Dermis microvascular lymphatic vessel endothelial cell (primary cell): Measurements from ENCODE around the gene CEP41. TPM values are rescaled to one million over a fixed set of nuclear protein-coding genes. Genes with fewer than 3 reads are reported as not detected.

Experiments used
- DNase-seq, 2 donors: peaks; one replicate each; pipeline versions ENCODE4 v3.0.0 to v3.0.0-alpha.2; 2010; ENCODE audit warnings: low read depth in 2 of 2
- total RNA-seq: library from RNA; depleted of rRNA; stranded (reverse); fragments of >200 nt; gene quantifications from 2 replicates; pipeline ENCODE4 v1.2.1, GENCODE V29; 2014

Gene CEP41
- total RNA-seq, 1 donor from 2014 or later: 3.3 TPM

- peak in 1 of 2 donors; percentile 80 for DNase-seq
These were observed 19.8 kb downstream of the CEP41 start for GRCh38 chr7:130420943-130421578.

GRCh38 chr7:130419658-130420057, 21.2 kb downstream of the CEP41 start:
- no peak for DNase-seq

- DNase-seq: no peak
These were observed 22.5 kb downstream of the CEP41 start for GRCh38 chr7:130418306-130418705.

- DNase-seq: no peak
These were observed 23.6 kb downstream of the CEP41 start for GRCh38 chr7:130417213-130417612.

- no peak for DNase-seq
These were observed 25.8 kb downstream of the CEP41 start for GRCh38 chr7:130415006-130415405.

- DNase-seq: no peak
These were observed 27.6 kb downstream of the CEP41 start for GRCh38 chr7:130413201-130413600.

GRCh38 chr7:130410868-130411541, 29.8 kb downstream of the CEP41 start:
- no peak for DNase-seq

- no peak for DNase-seq
These were observed 31.1 kb downstream of the CEP41 start for GRCh38 chr7:130409712-130410072.

GRCh38 chr7:130409067-130409711, 31.6 kb downstream of the CEP41 start:
- DNase-seq: no peak

- no peak for DNase-seq
These were observed 35.8 kb downstream of the CEP41 start for GRCh38 chr7:130405003-130405402.

GRCh38 chr7:130401578-130401977, 39.2 kb downstream of the CEP41 start:
- no peak for DNase-seq

- DNase-seq: no peak
These were observed 39.7 kb downstream of the CEP41 start for GRCh38 chr7:130401101-130401500.

GRCh38 chr7:130400120-130400572, 40.7 kb downstream of the CEP41 start:
- peak in 1 of 2 donors; percentile 9 for DNase-seq

GRCh38 chr7:130398526-130399090, 42.2 kb downstream of the CEP41 start:
- no peak for DNase-seq

- DNase-seq: no peak
These were observed 43.1 kb downstream of the CEP41 start for GRCh38 chr7:130397758-130398073.

- DNase-seq: no peak
These were observed 43.6 kb downstream of the CEP41 start for GRCh38 chr7:130397051-130397757.

GRCh38 chr7:130396109-130396508, 44.7 kb downstream of the CEP41 start:
- DNase-seq: no peak

GRCh38 chr7:130395421-130395820, 45.4 kb downstream of the CEP41 start:
- no peak for DNase-seq

- DNase-seq: no peak
These were observed 46.2 kb downstream of the CEP41 start for GRCh38 chr7:130394421-130395195.

GRCh38 chr7:130393841-130394411, 46.9 kb downstream of the CEP41 start:
- no peak for DNase-seq

- DNase-seq: no peak
These were observed 47.7 kb downstream of the CEP41 start for GRCh38 chr7:130393101-130393561.
